ENCODE data around the gene TRERF1.

The TRERF1 gene

DNA sequence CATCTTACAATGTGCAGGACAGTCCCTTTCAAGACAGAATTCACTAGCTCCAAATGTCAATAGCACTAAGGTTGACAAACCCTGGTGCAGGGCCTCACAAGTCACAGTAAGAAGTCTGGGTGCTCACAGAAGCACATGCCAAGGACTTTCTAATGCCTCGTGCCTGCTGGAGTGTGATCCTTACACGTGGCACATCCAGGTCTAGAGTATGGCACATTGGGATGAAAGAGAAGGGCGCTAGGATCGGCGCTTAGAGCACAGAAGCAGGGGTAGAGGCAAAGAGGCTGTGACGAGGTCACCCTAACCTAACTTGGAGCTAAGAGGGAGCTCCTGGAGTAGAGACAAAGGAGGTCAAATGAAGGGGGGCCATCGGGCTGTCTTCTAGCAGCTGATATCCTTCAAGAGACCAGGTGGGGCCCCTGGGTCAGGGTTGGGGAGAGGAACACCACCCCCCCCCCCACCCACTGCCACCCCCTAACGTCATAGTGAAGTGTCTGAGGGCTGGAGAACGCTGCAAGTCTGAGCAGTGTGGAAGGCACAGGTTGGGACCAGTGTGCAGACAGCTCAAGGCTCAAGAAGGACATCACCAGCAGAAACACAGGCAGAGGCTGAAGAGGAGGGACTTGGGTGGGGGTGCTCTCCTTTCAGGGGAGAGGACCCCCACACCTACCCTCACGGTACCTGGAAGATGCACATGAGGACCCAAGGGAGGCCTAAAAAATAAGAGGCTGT, 136.3 kb downstream of the TRERF1 start:
- no peak for DNase-seq (ENCODE audit: low read depth)
- no peak overlapping the region for H3K4me3 ChIP-seq (ENCODE audit: low read depth, low read length)
- TF ChIP-seq, protein P1, sequence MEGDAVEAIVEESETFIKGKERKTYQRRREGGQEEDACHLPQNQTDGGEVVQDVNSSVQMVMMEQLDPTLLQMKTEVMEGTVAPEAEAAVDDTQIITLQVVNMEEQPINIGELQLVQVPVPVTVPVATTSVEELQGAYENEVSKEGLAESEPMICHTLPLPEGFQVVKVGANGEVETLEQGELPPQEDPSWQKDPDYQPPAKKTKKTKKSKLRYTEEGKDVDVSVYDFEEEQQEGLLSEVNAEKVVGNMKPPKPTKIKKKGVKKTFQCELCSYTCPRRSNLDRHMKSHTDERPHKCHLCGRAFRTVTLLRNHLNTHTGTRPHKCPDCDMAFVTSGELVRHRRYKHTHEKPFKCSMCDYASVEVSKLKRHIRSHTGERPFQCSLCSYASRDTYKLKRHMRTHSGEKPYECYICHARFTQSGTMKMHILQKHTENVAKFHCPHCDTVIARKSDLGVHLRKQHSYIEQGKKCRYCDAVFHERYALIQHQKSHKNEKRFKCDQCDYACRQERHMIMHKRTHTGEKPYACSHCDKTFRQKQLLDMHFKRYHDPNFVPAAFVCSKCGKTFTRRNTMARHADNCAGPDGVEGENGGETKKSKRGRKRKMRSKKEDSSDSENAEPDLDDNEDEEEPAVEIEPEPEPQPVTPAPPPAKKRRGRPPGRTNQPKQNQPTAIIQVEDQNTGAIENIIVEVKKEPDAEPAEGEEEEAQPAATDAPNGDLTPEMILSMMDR (conservative IDR thresholded peaks at IDR 0.05; ENCODE audit: low read depth, low read length) = no peak

DNA sequence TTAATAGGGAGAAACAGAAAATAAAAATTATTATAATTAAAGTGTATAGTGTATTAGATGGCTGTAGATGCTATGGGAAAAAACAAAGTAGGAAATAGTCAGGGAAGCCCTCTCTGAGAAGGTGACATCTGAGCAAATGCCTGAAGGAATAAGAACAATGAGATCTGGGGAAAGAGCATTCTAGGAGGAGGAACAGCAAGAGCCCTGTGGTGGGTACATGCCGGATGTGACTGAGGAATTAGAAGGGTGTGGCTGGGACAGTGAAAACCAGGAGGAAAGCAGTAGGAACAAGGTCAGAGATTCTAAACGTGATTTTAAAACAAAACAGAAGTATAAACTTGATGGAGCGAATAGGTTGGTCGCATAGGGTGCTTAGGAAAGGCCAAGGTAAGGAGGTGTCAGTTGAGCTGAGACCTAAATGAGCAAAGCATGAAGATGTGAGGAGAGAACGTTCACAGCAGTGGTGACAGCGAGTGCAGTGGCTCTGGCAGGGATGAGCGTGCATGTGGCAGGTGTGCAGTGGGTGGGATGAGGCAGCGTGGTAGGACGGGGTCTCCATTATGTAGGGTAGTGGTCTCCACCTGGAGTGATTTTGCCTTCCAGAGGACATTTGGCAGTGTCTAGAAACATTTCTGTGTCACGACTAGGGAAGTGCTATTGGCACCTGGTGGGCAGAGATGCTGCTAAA, 137.0 kb downstream of the TRERF1 start:
- DNase-seq (ENCODE audit: low read depth) = no peak
- no peak overlapping the region for H3K4me3 ChIP-seq (ENCODE audit: low read depth, low read length)
- TF ChIP-seq, protein P1 (conservative IDR thresholded peaks at IDR 0.05; ENCODE audit: low read depth, low read length) = no peak

DNA sequence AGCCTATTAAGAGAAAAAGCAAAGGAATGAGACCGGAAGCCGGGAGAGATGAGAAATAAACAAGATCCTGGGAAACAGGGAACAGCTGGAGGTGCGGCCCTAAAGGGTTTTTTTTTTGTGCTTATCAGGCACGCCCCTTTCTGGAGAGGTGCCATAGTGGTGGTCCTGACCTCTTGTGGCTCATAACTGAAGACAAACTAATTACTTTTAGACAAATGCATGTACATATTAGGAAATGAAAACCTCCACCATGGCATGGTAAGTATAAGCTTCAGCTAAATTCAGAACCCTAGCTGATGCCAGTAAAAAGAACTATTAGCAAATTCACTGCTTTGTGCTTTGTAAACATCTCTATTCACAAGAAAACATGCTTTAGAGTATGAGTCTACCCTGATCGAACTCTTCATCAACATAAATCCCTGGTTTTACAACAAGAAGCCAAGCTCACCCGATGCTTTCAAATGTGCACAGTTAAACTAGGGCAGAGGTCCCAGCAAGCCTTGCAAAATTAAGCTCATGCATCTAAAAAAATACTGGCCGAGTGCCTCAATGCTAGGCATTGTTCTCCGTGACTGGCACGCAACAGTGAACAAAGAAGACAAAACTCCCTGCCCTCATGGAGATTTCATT, 137.7 kb downstream of the TRERF1 start:
- H3K4me3 ChIP-seq (ENCODE audit: low read depth, low read length) = no peak overlapping the region
- TF ChIP-seq, protein P1 (conservative IDR thresholded peaks at IDR 0.05; ENCODE audit: low read depth, low read length) = no peak
- DNase-seq (ENCODE audit: low read depth) = peak; percentile 52

DNA sequence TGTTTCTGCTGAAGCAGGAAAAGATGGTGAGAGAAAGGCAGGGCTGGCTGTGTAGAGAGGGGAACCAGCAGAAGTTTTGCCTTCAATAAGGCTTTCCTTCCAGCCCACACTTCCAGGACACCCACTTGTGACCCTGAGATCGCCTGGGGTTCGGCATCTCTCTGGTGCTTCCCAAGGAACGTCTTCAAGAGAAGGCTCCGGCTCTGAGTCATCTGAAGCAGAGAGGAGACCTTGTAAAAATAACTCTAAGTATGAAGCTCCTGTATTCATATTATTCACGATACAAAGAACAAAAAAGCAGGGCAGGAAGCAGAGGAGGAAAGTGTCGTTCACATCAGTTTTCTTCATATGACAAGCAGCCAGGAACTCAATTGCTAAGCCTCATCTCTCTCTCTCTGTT, 138.7 kb downstream of the TRERF1 start:
- peak; percentile 77 for DNase-seq (ENCODE audit: low read depth)
- TF ChIP-seq, protein P1 (conservative IDR thresholded peaks at IDR 0.05; ENCODE audit: low read depth, low read length) = no peak
- H3K4me3 ChIP-seq (ENCODE audit: low read depth, low read length) = no peak overlapping the region

DNA sequence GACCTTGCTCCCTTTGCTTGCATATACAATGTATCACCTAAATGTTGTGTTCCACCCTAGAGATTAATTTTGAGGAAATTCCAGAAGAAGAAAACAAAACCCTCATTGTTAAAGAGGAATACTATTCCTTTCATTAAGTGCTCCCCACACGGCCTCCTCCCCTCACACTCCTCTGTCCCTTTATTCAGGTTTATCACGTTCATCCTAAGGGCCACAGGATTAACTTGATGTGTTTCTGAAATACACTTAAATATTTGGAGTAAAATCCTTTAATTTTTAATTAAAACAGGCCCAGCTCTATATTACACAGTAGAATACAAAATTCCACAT, 144.6 kb downstream of the TRERF1 start:
- no peak for DNase-seq (ENCODE audit: low read depth)
- TF ChIP-seq, protein P1 (conservative IDR thresholded peaks at IDR 0.05; ENCODE audit: low read depth, low read length) = no peak
- H3K4me3 ChIP-seq (ENCODE audit: low read depth, low read length) = no peak overlapping the region

DNA sequence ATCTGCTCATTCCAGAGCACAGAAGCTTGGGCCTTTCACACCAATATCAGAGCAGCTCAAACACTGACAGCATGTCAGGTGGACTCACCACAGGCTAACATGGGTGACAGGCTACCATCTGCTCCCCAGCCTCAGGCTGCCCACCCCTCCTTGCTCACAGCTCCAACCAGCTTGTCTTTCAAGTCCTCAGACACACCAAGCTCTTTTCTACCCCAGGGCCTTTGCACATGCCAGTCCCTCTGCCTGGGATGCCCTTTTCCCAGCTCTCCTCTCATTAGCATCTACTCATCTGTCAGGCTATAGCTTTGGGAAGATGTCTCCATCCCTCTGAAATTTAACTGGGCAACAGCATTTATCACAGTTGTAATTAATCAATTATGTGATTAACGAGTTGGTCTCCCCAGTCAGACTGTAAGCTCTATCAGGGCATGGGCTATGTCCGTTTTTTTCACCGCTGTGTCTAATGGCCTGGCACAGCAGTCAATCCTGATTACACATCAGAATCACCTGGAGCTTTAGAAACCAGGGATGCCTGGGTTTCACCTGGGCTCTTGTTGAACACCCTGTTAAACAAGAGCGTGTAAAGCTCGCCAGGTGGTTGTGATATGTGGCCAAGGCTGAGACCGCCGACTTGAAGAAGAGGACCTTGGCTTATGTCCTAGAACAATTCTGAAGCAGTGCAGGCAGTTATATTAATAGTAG, 145.1 kb downstream of the TRERF1 start:
- no peak overlapping the region for H3K4me3 ChIP-seq (ENCODE audit: low read depth, low read length)
- TF ChIP-seq, protein P1 (conservative IDR thresholded peaks at IDR 0.05; ENCODE audit: low read depth, low read length) = no peak
- no peak for DNase-seq (ENCODE audit: low read depth)

Data from choroid plexus epithelial cell (primary cell).